ENCODE results near the gene HSPBAP1. TPM values are rescaled to one million over a fixed set of nuclear protein-coding genes. Genes with fewer than 3 reads are reported as not detected.

The HSPBAP1 gene
- total RNA-seq, 1 donor from 2014 or later, result 11.6 TPM

DNA sequence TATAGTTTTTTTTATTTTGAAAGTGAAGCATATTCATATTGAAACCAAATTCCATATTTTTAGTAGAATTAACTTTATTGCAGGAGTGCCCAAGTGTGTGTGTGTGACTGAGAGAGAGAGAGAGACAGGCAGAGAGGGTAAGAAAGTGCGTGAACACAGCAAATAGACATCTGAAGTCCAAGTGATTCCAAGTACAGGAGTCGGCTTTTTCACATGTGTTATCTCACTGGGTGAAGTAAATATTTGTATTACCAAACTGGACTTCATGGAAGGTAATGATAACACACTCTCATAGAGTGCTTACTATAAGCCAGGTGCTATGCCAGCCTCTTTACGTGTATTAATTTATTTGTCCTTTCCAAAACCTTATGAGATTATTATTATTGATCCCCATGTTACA, 101.0 kb downstream of the HSPBAP1 start:
- peaks cover 2% of the 10 kb centered on the region for H3K27me3 Mint-ChIP-seq (ENCODE audit: unreplicated experiment)
- H3K36me3 Mint-ChIP-seq (ENCODE audit: low read depth, unreplicated experiment), result peaks cover 20% of the 10 kb centered on the region
- no peak for DNase-seq (ENCODE audit: low spot score)
- TF ChIP-seq CTCF (IDR thresholded peaks at IDR 0.05; ENCODE audit: unreplicated experiment), result no peak
- H3K4me1 Mint-ChIP-seq (ENCODE audit: unreplicated experiment), result no peaks in the 10 kb centered on the region
- H3K4me3 Mint-ChIP-seq (ENCODE audit: unreplicated experiment), result no peak overlapping the region
- H3K9me3 Mint-ChIP-seq (ENCODE audit: unreplicated experiment), result no peaks in the 10 kb centered on the region
- no peak overlapping the region for H3K27ac Mint-ChIP-seq (ENCODE audit: unreplicated experiment)

- H3K9me3 Mint-ChIP-seq (ENCODE audit: unreplicated experiment), result no peaks in the 10 kb centered on the region
- H3K4me1 Mint-ChIP-seq (ENCODE audit: unreplicated experiment), result no peaks in the 10 kb centered on the region
- no peak overlapping the region for H3K4me3 Mint-ChIP-seq (ENCODE audit: unreplicated experiment)
- no peak for TF ChIP-seq CTCF (IDR thresholded peaks at IDR 0.05; ENCODE audit: unreplicated experiment)
- peaks cover 2% of the 10 kb centered on the region for H3K27me3 Mint-ChIP-seq (ENCODE audit: unreplicated experiment)
- no peak overlapping the region for H3K27ac Mint-ChIP-seq (ENCODE audit: unreplicated experiment)
- H3K36me3 Mint-ChIP-seq (ENCODE audit: low read depth, unreplicated experiment), result peaks cover 20% of the 10 kb centered on the region
- no peak for DNase-seq (ENCODE audit: low spot score)
Measured at GRCh38 chr3:122691195-122691594, 102.4 kb downstream of the HSPBAP1 start.

GRCh38 chr3:122690096-122690495, 103.5 kb downstream of the HSPBAP1 start:
- no peak overlapping the region for H3K4me3 Mint-ChIP-seq (ENCODE audit: unreplicated experiment)
- H3K4me1 Mint-ChIP-seq (ENCODE audit: unreplicated experiment), result no peaks in the 10 kb centered on the region
- H3K9me3 Mint-ChIP-seq (ENCODE audit: unreplicated experiment), result no peaks in the 10 kb centered on the region
- no peak overlapping the region for H3K27ac Mint-ChIP-seq (ENCODE audit: unreplicated experiment)
- H3K27me3 Mint-ChIP-seq (ENCODE audit: unreplicated experiment), result peaks cover 2% of the 10 kb centered on the region
- TF ChIP-seq CTCF (IDR thresholded peaks at IDR 0.05; ENCODE audit: unreplicated experiment), result no peak
- no peak for DNase-seq (ENCODE audit: low spot score)
- H3K36me3 Mint-ChIP-seq (ENCODE audit: low read depth, unreplicated experiment), result peaks cover 22% of the 10 kb centered on the region

Other genes starting within 250 kb of the HSPBAP1 start
- gene PARP9, start 229.5 kb downstream of the HSPBAP1 start, total RNA-seq (ENCODE audit: unreplicated experiment), result 2.7 TPM
- gene DTX3L, start 229.5 kb downstream of the HSPBAP1 start, total RNA-seq (ENCODE audit: unreplicated experiment), result 6.0 TPM
- gene PARP15, start 216.2 kb downstream of the HSPBAP1 start, total RNA-seq (ENCODE audit: unreplicated experiment), result 0.36 TPM
- gene PARP14, start 113.0 kb downstream of the HSPBAP1 start, total RNA-seq (ENCODE audit: unreplicated experiment), result 41.9 TPM
- 10.2 TPM for gene SLC49A4, start 1.2 kb upstream of the HSPBAP1 start, total RNA-seq (ENCODE audit: unreplicated experiment)
- 1.1 TPM for gene SEMA5B, start 233.9 kb upstream of the HSPBAP1 start, total RNA-seq (ENCODE audit: unreplicated experiment)

Measured in endothelial cell (in vitro differentiated cells).